GM19351 (cell line): ENCODE data around the gene RHOD.

ENCODE experiments used
- ATAC-seq: cut with Tn5 transposase; IDR thresholded peaks from one replicate; pipeline ENCODE4 v1.9.1; 2021; ENCODE audit warnings: mild to moderate bottlenecking, moderate library complexity; ENCODE audit not compliant: unreplicated experiment

Gene RHOD, protein sequence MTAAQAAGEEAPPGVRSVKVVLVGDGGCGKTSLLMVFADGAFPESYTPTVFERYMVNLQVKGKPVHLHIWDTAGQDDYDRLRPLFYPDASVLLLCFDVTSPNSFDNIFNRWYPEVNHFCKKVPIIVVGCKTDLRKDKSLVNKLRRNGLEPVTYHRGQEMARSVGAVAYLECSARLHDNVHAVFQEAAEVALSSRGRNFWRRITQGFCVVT

DNA sequence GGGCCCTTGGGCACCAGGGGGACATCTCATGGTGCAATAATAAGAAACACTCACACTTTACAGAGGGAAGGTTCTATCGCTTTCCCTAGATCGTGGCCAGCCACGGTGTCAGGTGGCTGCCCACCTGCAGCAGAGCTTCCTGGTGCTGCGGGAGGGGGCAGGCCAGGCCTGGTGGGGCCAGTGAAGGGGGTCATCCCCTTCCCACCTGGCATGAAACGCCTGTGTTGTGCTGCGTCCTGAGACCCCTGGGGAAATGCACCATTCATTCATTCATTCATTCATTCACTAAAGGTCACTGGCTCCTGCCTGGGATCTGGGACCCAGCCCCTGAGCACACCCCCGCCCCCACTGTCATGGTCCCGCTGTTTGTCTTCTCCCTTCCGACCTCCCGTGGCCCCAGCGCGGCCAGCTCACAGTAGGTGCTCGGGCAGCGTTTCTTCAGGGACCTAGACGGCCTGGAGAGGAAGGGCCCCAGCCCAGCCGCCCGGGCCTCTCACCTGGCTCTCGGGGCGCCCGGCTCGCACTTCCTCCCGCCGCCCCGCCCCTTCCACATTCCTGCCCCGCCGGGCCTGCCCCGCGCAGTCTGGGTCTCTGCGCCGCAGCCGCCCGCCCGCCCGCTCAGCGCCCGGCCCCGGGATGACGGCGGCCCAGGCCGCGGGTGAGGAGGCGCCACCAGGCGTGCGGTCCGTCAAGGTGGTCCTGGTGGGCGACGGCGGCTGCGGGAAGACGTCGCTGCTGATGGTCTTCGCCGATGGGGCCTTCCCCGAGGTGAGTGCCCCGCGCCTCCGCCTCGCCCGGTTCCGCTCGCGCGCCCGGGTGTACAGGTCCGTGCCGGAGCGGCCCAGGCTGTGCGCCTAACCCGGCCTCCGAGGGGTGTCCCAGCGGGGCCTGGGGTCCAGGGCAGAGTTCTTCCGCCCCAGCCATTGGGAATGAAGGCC is at the start of gene RHOD:
Gene RHOD, plus strand, starts transcription at position 581 of the 938 bp plus-strand sequence. Its CDS starts 56 bp downstream, at position 637.
- no peak for ATAC-seq

DNA sequence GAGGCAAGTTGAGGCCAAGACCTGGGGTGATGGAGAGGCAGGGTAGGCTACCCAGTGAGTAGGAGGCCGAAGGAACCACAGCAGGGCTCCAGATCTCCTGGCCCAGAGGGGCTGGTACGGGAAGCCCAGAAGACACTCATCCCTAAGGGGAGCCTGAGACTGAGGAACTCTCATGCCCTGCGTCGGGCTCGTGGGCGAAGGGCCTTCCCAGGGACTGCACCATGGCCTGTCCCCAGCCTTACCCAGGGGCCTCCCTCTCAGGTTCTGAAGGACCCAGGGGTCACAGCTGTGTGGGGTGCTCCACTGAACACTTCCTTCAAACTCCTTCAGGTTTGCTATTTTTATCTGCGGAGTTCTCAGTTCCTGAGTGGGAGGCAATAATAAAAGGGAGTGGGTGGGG is 49.5 kb upstream of the RHOD start:
- ATAC-seq: no peak

DNA sequence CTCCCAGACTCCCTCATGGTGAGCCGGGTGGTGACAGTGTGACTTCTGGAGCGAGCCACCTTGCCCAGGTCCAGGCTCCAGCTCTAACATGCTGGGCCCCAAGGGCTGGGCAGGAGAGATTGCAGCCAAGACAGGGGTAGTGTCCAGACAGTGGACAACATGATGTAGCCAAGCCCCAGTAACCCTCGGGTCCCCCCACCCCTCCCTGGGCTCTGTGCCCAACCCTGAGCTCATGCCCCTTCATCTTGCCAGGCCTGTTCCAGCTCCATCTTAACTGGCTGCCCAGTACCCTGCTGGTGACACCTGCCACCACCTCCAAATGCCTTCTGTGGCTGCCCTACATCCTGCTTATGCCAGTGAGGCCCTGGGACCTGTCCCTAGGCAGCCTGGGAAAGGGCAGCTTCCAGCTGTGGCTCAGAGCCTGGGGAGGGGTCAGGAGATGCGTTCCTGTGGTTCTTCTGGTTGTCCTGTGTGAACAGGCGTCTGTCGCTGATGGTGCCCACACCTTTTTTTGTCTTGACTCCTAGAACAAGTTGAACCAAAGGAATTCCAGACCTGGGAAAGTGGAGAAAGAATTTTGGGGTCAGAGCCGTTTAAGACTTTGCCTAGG is 46.2 kb upstream of the RHOD start:
- ATAC-seq: no peak

DNA sequence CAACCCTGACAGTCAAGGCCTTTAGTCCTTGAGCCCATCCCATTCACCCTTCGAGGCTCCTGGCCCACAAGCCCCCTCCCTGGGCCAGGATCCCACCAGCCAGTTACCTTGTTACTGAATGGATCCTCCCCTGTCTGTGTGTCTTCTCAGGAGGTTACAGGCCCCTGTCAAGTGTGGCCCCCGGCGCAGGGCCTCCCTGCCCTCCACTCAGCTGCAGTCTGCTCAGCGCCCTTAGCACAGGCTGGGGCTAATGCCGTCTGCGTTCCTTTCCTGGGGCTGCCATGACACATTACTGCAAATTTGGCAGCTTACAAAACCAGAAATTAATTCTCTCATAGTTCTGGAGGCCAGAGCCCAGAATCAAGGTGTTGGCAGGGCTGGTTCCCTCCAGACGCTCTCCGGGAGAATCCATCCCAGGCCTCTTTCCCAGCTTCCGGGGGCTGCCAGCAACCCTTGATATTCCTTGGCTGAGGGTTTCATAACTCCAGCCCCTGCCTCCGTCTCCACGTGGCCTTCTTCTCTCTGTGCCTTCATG is 43.1 kb upstream of the RHOD start:
- ATAC-seq: no peak

DNA sequence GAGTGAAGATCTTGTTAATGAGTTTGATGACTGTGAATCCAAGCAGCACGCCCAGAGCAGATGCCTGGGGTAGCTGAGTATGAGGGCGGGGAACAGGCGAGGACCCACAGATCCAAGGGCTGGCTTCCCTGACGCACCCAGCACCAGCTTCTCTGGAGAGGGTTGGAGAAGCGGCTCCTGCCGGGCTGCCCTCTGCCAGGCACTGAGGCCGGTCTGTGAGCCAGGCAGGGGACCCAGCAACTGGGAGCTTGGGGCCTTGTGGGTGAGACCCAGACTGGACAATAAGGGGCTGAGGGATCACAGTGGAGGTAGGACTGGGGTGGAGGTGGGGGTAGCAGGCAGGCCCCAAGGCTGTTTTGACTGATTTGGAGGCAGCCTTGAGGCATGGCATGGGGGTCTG is 42.3 kb upstream of the RHOD start:
- ATAC-seq: no peak

DNA sequence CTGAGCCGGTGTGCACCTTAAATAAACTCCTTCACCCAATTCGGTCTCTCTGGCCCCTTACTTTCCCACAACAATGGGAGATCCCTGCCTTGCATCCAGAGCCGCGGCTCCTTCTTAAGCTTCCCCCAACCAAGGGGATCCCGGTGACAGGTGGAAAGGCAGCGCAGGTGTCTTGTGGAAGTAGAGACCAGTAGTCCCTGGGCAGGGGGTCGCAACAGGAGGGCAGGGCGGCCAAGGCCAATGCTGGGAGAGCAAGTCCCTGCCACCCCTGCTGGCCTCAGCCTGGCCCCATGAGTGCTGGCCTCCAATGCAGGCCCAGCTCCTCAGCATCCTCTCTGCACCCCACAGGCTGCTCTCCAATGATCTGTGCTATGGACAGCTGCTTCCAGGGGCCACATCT is 41.6 kb upstream of the RHOD start:
- ATAC-seq: no peak

DNA sequence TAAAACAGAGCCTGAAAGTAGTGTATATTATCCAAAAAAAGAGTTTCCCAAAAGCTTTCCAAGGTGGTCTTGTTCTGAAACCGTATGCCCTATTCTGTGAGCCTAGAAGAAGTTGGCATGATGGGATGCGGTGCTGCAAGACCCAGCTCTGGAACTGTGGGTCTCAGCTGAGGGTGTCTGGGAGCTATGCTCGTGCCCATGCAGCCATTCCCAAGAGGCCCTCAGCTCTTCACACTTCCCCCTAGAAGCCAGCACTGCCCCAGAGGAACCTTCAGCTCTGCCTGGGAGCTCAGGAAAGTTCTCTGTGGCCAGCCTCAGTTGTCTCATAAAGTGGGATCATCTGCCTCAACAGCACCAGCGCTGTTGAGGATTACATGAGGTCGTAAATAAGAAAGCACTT is 40.1 kb upstream of the RHOD start:
- ATAC-seq: no peak

DNA sequence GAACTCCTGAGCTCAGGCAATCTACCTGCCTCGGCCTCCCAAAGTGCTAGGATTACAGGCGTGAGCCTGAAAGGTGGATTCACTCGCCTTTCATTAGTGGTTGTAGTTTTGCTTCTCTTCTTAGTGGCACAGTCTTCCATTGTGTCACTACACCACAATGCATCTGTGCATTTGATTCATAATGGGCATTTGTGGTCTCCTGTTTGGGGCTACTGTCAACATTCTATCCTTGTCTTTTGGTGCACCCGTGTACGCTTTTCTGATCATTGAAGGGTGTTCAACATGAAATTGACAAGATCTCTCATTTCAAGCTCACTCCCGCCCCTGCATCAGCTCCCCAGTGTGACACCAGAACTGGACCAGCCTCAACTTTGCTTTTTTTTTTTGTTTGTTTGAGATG is 35.7 kb upstream of the RHOD start:
- no peak for ATAC-seq

DNA sequence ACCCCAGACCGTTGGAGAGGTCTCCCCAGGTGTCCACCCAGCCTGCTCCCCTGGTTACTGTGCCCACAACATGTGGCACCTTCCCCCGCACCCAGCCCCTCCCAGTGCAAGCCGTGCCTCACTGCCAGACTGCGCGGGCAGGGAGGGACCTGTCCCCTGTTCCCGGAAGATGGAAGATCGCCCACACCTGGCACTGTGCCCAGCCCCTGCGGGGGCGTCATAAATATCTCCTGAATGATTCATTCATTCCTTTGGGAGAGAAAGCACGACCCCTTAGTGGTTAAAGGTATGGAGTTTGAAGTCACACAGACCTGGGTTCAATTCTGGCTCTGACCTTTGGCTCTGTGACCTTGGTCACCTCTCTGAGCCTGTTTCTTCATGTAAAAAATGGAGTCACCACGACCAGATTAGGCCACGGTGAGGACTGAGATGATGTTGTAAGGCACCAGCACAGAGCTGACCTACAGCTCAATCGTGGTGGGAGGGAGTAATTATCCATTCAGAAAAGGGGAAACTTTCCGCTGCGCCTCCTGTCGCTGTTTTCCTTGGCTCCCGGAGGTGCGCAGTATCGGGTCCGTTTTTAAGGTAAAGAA is 34.2 kb upstream of the RHOD start:
- no peak for ATAC-seq

DNA sequence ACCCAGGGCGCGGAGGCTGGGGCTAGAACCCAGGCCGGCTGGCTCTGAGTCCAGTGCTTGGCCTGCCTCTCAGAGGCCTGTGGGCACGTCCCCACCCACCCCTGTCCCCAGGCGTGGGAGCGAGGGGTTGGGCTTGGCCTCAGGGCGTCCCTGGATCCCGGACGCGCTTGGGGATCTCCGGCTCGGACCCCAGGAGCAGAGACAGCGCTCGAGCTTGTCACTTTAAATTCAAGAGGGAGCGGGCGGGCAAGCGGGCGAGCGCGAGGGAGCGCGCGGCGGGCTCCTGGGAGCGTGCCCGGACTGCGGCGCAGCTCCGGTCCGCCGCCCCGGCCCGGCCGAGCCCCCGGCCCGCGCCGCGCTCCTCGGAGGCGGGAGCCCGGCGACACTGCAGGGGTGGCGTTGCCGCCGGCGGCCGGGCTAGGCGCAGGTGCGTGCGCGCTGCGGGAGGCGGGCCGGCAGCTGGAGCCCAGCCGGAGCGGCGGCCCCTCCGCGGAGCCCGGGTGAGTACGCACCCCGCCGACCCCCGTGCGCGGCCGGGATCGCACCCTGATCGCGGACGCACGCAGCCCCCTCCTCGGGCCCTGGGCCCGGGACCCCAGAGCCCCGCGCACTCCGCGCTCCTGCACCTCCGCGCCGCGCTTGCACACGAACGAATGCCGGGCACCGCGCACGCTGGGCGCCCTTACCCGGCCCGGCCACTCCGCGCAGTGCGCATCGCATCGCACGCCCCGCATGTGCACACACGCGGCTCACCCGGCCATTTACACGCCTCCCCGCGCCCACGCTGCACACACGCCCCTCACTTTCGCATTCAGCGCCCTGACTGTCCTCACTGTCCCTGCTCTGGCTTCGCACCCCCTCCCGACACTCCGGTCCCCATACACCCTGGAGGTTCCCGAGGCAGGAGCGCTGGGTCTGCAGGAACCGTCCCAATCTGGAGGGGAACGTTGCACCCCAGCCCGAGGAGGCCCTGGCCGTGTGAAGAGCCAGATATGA is 33.4 kb upstream of the RHOD start, which contains the start of gene SYT12:
Gene SYT12, plus strand, starts transcription at position 174 of the 996 bp plus-strand sequence. CDS start 7,011 bp downstream, outside the sequence.
- no peak for ATAC-seq

DNA sequence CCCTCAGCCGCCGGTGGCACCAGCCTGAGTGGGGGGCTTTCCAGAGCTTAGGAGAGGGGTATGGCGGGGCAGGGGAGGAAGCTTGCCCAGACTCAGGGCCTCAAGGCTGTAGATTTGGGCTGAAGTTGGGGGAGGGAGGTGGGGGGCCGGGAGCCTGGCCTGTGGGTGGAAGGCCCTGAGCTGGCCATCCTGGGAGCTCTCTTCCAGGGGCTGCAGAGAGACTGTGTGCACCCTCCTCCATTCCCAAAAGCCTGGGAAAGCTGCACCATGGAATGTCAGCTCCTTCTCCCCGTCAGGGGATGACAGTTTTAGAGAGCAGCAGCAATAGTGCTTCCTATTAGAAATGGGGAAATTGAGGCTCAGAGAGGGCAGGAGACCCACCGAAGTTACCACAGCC is 32.7 kb upstream of the RHOD start:
- no peak for ATAC-seq

DNA sequence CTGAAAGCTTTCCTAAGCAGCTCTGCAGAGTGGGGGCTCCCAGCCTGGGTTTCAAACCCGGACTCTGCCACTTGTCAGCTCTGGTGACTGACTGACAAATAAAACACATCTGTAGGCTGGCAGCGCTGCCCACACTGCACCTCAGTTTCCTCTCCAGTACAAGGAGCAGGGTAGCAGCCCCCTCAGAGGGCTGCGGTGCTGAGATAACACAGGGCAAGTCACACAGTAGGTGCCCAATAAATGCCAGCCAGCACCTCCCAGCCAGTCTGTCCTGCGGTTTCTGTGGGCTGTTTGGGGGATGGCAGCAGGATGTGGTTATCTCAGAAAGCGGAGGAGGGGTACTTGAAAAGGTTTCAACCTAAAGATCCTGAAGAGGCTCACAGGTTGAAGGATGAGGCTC is 32.2 kb upstream of the RHOD start:
- ATAC-seq: no peak

DNA sequence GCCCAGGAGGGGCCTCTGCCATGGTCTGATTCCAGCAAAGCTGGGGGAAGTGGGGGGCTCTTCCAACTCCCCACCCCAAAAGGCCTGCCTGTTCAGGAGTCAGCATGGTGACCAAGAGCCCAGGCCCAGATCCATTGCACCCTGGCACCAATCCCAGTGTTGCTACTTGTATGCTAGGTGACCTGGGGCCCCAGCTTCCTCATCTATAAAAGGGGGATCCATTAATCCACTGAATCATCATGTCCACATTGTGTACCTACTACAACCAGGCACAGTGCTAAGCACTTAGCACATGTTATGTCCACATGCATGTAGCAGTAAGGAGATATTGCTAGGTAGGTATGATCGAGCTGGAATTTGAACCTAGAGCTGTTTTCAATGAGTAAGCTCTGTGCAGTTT is 31.7 kb upstream of the RHOD start:
- ATAC-seq: no peak

DNA sequence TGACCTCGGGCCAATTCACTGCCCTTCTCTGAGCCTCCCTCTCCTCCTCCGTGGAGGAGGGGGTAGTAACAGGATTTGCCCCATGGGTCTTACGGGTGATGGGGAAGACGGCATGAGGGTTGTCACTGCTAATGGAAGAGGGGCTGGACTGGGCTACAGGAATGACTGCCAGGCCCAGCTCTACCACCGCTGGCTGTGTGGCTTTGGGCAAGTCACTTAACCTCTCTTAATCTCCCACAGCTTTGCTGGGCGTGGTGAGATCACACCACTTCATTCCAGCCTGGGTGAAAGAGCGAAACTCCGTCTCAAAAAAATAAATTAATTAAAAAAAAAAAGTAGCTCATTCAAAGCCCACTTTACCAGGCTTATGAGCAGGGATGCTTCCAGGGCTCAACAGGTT is 30.9 kb upstream of the RHOD start:
- no peak for ATAC-seq

DNA sequence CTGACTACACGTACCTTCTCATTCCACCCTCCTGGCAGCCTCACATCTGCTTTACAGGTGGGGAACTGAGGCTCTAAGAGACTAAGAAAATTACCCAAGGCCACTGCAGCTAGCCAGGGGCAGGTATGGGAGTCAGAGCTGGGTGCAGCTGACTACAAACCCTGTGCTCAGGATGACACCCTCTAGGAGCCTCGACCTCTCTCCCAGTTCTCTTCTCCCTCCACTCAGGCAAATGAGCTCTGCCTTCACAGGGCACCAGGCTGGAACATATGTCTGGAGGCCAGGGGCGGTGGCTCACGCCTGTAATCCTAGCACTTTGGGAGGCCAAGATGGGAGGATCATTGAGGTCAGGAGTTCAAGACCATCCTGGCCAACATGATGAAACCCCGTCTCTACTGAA is 29.7 kb upstream of the RHOD start:
- ATAC-seq: no peak

DNA sequence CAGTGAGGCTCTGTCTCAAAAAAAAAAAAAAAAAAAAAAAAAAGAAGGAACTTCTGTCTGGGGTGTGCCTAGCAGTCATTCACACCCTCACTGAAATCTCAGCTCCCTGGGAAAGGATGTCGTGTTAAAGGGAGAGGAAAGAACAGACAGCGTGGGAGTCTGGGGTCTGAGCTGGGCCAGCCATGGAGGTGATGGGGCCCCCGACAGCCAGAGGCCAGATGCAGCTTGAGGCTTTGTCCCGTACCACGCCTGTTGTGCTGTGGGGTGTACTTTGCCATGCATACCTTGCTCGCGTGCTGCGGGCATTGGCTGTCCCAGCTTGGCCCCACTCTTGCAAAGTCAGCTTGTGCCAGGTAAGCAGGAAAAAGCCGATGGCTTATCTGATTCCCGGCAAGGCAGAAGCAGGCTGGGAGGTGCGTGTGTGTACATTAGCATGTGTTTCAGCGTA is 29.1 kb upstream of the RHOD start:
- ATAC-seq: peak; percentile 13

DNA sequence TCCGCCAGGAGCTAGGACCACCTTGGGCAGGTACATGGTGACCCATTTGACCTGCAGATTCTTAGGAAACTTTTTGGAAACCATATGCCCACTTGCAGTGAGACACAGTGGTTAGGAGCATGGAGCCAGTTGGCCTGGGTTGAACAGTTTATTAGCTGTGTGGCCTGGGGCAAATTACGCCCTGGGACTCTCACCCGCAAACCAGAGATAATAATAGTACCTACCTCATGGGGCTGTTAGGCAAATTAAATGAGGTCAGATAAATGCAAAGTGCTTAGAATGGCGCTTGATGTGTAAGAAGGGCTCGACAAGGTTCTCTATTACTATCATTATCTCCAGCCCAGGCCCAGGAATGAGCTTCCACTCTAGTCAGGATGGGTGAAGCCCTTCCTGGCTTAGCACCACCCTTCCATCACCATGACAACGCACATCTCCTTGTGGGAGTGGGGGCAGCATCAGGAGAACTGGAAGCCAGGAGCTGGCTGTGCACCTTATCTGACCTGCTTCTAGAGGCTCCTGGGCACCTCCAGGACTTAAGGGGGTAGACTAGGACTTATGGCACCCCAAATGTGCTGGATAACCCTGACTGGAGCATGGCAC is 28.6 kb upstream of the RHOD start:
- ATAC-seq: peak; percentile 74

DNA sequence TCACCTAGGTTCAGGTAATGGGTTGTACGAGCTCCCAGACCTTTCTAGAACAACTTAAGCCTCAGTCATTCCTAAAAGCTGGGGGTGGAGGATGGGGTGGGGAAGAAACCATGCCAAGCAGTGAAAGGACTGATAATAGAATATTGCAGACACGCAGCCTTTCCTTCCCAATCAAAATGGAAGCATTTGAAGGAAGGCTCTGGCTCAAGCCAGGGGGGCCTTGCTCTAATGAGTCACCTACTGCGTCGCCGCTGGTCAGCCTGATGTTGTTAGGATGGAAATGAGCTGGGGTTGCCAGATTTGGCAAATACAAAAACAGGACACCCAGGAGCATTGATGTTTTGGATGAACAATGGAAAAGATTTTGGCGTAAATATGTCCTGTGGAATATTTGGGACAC is 27.5 kb upstream of the RHOD start:
- no peak for ATAC-seq

DNA sequence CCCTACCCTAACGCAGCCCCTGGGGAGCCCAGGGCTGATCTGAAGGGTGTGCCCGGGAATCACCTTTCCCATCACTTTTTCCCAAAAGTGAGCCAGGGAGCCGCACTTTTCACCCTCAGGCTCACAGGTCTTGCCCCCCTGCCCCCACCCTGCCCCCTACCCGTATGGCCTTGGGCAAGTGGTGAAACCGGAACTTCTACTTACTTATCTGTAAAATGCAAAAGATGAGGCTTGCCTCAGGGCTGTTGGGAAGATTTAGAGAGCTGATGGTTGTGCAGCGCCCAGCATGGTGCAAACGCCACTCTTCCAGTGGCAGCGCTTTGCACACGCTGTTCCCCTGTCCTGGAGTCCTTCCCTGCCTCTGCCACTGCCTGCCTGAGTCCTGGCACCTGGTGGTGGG is 25.7 kb upstream of the RHOD start:
- no peak for ATAC-seq
